ENCODE measurements around the gene TMEM39B.

DNA sequence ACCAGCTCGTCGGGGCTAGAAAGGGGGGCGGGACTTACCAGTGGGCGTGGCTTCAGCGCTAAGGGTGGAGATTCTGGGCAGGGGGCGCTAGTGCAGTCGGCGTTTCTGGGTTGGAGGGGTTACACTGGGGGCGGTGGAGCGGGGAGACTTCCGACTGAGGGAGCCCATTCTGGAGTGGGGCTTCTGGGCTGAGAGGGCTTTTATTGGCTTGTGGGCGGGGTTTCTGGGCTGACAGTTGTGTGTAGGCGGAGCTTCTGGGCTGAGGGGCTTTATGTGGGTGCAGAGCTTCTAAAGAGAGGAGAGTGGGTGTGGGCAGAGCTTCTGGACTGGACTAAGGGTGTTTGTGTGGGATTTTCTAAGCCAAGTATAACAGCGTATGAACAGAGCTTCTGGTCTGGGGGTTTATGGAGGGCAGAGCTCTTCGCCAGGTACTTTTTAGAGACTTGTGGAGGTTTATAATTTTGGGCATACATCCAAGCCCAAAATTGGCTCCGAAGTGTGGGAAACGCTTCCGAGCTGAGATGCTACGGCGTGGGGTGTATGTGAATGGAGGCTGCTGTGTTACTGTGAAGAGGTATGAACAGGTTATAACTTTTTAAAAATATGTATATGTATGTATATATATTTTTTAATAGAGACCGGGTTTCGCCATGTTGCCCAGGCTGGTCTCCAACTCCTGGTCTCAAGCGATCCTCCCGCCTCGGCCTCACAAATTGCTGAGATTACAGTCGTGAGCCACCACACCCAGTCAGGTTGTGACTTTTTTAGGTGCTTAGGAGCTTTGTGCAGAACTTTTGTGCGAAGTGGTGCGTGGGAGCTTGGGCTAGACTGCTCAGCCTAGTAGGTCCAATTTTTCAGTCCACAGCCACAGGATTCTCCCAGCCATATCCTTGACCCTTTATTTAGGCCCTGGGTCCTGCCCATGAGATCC, 825 bp downstream of the TMEM39B start:
- TF ChIP-seq, protein P1, sequence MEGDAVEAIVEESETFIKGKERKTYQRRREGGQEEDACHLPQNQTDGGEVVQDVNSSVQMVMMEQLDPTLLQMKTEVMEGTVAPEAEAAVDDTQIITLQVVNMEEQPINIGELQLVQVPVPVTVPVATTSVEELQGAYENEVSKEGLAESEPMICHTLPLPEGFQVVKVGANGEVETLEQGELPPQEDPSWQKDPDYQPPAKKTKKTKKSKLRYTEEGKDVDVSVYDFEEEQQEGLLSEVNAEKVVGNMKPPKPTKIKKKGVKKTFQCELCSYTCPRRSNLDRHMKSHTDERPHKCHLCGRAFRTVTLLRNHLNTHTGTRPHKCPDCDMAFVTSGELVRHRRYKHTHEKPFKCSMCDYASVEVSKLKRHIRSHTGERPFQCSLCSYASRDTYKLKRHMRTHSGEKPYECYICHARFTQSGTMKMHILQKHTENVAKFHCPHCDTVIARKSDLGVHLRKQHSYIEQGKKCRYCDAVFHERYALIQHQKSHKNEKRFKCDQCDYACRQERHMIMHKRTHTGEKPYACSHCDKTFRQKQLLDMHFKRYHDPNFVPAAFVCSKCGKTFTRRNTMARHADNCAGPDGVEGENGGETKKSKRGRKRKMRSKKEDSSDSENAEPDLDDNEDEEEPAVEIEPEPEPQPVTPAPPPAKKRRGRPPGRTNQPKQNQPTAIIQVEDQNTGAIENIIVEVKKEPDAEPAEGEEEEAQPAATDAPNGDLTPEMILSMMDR (IDR thresholded peaks at IDR 0.05) = peak in 2 of 5 experiments; percentile 10 to 30
- TF ChIP-seq POLR2A (IDR thresholded peaks at IDR 0.05) = no peak
